Activated CD4-positive, alpha-beta T cell treated with anti-CD3 and anti-CD28 coated beads for 4 hours (primary cell): ENCODE data around the gene LRRC18.

ENCODE experiments used
- DNase-seq, 2 donors: peaks; one replicate each; pipeline ENCODE4 v3.0.0-alpha.2; 2020

LRRC18 gene

DNA sequence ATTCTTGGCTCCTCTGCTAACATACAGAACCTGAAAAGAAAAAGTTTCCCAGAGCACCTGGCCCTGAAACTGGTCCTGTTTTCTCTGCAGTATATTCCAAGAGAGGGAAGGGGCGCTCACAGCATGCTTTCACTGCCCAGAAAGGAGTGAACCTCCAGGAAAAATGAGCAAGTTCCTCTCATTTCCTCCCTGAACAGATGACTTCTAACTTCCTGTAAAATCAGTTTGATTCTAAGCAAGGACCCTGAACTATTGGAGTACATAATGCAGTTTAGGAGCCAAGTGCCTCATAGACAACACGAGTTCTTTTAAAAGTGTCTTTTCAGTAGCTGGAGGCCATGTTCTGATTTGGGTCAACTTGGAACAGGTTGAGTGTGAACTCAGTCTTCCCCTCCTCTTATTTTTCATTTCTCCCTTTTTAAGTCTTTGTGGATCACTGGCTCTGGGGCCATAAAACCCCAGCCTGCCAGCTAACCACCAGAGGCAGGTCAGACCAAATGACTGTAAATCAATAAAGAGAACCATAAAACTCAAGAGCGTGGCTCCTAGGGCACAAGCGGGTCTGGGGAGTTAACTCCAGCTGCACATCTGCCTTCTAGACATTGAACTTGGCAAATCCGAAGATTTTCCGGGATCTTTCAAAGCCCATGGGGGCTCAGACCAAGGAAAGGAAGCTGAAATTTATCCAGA is 5.9 kb upstream of the LRRC18 start:
- no peak for DNase-seq

GRCh38 chr10:48944171-48944570 is 4.5 kb upstream of the LRRC18 start:
- DNase-seq, result no peak

- no peak for DNase-seq
Measured at GRCh38 chr10:48943096-48943495, 3.5 kb upstream of the LRRC18 start.

- no peak for DNase-seq
Measured at GRCh38 chr10:48941427-48942075, 1.9 kb upstream of the LRRC18 start.

DNA sequence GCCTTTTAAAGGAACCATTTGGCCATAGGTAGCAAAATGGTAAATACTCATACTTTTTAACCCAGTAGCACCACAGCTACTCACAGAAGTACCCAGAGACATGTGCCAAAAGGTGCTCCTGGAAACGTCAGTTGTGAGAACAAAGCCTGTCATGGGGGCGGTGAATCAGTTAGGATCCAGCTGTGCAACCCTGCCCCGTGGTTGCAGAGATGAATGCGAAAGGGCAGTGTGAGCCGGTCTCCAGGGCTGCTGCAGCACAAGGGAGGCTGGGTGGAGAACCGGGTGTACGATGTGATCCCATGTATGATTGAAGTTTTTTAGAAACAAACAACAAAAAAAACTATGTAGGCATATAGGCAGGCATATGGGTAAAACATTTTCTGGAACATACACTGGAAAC is 1.3 kb upstream of the LRRC18 start:
- DNase-seq, result no peak

GRCh38 chr10:48940372-48940771 is 732 bp upstream of the LRRC18 start:
- no peak for DNase-seq

- DNase-seq, result no peak
Measured at GRCh38 chr10:48938990-48939536, 577 bp downstream of the LRRC18 start.

DNA sequence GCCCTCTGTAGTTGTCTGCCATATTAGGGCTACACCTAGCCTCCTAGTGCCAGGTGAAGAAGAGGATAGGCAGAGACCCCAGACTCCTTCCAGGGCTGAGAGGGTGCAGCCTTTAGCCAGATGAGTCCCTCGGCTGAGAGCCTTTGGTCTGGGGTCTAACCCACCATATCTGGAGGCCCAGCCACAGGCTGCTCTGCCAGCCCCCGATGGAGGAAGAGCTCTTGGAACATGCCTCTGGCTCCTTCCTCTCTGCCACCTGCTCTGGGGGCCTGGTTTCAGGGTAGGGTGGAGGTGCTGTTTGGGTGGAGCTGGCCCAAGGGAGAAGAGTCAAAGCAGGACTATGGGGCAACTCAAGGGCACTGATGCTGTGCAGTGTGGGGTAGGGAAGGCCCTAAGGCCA is 1.4 kb downstream of the LRRC18 start:
- no peak for DNase-seq

- DNase-seq, result no peak
Measured at GRCh38 chr10:48937796-48938195, 1.8 kb downstream of the LRRC18 start.

- DNase-seq, result no peak
Measured at GRCh38 chr10:48935577-48935976, 4.1 kb downstream of the LRRC18 start.

DNA sequence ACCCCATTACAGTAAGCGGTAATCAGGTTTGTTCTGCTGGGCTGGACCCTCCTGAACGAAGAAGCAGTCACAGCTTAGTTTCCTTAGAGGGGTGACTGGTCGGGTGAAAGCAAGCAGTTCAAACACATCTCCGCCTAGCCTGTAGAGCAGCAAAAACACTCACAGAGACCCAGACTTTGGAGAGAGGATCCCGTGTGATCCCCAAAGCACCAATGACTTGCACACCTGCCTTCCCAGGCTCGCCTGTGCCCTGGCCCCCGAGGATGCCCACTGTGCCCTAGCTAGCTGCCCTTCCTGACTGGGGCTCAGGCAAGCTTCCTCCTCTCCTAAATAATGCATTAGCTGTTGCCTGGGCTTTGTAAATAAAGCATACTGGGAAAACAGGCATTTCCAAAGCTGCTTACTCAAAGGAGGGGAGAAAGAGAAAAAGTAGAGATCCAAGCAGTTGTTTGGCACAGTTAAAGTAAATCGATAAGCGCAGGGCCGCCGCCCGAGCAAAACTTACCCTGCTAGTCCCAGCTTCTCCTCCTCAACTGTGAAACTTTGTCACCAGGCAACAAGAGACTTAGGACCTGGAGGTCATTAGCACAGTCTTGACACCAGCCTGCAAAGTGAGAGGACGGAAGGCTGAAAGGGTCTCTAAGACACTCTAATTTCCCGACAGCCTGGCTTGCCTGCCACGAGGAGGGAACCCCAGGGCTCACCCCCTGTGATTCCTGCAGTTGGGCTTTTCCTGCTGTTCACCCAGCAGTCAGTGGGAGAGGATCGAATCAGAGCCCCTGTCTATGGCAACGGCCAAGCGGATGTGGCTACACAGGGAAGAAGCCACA is 4.8 kb downstream of the LRRC18 start:
- DNase-seq, result no peak

- DNase-seq, result no peak
Measured at GRCh38 chr10:48932831-48933664, 6.6 kb downstream of the LRRC18 start.

DNA sequence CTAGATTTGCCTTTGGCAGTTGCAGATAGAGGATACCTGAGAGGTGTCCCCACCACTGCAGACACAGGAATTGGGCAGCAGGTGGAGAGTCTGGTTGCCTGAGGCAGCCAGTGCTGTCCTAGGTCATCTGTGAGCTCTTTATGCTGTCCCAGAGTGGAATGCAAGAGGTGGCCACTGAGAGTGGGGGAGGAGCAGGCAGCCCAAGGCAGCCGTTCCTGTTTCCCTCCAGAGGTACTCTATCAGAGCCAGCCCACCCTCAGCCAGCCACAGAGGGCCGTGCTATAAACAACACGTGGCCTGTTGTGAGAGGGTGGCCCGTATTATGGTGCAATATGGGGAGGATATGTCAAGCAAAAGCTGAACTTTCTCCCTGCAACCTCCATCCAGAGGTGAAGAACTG is 8.5 kb downstream of the LRRC18 start:
- no peak for DNase-seq

GRCh38 chr10:48929413-48929990 is 10.1 kb downstream of the LRRC18 start:
- DNase-seq, result no peak

DNA sequence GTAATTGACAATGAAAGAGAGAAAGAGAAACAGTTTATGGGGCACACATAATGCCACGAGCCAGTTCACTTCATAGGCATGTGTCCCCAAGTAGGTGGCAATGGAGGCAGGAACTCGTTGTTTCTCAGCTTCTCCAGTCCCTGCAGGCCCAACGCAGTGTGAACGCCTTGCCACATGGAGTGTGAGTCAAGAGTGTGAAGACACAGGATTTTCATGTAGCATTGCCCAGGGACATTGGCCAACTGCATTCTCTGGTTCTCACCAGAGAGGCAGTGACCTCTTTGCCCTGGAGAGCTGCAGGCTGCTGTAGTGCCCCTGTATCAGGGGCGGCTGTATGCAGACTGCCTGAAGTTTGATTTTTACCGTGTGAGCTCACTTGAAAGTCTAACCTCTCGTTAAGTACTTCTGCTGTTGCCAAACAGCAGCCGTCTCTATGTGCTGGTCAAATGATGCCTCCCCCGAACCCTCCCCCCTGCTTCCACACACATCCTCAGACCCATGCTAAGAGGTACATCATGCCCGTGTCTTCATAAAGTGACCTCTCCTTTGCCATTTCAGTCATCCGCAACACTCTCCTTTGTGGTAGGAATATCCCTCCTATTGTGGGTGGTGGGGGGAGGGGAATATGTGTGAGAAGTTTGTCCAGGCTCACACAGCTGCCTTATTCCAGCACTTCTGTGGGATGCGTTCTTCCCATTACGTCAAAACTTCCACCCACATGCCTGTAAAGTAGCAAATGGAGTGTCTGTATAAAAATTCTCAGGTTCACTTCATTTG is 12.7 kb downstream of the LRRC18 start:
- no peak for DNase-seq

GRCh38 chr10:48926255-48926654 is 13.4 kb downstream of the LRRC18 start:
- DNase-seq, result no peak

DNA sequence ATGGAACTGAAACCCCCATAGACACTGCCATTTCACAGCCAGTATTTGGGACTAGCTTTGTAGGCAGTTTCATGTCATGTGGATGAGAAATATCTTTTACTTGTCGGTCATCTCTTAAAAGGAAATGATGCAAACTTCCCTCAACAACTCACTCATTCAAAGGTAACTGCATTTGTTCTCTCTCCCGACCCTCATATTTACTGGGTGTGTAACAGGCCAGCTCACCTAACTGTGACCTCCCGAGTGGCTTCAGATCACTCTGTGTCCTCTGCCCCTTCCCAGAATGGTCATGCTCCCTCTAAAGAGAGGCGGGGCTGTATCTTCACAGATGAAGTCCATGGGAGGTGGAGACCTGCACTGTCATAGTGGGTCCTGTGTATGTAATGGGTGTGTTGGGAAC is 14.7 kb downstream of the LRRC18 start:
- DNase-seq, result no peak

DNA sequence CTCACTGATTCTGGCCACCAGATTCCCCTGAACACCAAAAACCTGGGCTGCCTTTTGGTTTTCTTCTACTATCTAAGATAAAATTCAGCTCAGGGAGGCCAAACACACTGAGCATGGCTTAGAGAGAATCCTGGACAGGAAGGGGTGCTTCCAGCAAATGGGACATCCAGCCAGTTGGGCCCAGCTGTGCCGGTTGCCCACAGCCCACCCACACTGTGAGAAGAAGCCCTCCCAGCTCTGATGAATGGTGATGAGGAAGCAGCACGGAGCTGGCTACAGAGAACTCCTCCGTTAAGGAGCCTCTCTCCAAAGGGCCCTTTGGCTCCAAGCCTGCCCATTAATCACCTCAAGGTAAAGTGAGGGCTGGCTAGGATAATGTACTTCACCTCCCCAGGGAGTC is 15.9 kb downstream of the LRRC18 start:
- no peak for DNase-seq

DNA sequence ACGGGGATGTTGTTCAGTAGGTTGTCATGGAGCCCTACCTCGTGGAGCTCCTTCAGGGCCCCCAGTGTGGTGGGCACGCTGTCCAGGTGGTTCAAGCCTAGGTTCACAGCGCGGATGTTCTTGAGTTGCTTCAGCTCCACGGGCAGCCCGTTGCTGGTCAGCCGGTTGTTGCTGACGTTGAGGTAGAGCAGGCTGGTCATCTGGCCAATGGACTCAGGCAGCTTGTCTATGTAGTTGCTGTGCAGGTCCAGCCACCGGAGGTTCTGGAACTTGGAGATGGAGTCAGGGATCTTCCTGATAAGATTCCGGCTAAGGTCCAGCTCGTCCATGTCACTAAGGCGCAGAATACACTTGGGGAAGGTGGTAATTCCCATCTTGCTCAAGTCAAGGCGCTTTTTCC is 26.0 kb downstream of the LRRC18 start:
- no peak for DNase-seq

DNA sequence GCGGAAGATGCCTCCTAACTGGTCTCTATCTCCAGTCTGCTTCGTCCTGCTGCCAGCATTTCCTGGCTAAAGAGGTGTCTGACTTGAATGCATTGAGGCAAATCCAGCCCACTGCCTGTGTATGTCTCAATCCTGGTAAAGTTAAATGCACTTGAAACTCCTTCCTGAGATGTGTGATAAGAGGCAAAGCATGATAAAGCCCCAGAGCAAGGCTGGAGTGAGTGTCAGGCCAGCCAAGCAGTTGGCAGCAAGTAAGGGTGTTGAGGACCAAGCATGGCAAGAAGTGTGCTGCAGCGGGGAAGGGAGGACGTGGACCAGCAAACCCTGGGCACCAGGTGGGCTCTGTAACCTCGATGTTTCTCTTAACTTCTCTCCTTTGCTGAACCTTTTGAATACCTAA is 29.1 kb downstream of the LRRC18 start:
- no peak for DNase-seq

DNA sequence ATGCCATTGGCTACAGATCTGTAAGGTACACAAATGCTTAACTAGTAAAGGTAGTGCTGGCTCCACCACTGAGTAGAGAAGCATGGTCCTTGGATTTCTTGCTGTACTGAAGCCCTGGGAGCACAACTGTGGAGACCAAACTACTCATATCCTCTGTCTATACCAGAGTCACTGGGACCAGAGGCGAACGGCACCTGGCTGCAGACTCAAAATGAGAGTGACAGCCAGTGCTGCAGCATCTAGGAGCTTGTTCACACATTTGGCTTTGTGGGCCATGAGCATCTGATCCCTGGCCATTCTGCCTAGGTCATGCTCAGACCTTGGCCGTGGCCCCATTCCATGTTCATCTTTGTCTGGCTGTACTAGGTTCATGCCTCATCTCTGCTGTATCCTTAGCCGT is 31.9 kb downstream of the LRRC18 start:
- DNase-seq, result no peak

DNA sequence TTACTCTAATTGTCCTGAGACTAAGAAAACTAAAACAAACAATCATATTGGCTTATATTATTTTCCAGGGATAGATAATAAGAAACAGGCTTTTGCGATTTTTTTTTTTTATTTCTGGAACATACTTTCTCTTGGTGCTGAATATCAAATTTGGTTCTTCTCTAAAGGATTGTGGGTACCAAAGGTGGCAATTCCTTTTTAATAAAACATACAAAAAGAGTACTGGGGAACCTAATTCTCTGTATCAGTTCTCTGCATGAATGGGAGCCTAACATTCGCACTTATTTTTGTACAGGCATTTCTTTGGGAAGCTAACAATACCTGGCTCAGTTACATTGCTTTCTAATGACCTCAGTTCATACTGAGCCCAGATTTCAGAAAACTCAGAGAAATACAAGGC is 32.8 kb downstream of the LRRC18 start:
- no peak for DNase-seq
